ENCODE data around the gene KTN1.
A peak's percentile ranks its signal among the peaks of the same experiment; 100 is the strongest.

The KTN1 gene, protein sequence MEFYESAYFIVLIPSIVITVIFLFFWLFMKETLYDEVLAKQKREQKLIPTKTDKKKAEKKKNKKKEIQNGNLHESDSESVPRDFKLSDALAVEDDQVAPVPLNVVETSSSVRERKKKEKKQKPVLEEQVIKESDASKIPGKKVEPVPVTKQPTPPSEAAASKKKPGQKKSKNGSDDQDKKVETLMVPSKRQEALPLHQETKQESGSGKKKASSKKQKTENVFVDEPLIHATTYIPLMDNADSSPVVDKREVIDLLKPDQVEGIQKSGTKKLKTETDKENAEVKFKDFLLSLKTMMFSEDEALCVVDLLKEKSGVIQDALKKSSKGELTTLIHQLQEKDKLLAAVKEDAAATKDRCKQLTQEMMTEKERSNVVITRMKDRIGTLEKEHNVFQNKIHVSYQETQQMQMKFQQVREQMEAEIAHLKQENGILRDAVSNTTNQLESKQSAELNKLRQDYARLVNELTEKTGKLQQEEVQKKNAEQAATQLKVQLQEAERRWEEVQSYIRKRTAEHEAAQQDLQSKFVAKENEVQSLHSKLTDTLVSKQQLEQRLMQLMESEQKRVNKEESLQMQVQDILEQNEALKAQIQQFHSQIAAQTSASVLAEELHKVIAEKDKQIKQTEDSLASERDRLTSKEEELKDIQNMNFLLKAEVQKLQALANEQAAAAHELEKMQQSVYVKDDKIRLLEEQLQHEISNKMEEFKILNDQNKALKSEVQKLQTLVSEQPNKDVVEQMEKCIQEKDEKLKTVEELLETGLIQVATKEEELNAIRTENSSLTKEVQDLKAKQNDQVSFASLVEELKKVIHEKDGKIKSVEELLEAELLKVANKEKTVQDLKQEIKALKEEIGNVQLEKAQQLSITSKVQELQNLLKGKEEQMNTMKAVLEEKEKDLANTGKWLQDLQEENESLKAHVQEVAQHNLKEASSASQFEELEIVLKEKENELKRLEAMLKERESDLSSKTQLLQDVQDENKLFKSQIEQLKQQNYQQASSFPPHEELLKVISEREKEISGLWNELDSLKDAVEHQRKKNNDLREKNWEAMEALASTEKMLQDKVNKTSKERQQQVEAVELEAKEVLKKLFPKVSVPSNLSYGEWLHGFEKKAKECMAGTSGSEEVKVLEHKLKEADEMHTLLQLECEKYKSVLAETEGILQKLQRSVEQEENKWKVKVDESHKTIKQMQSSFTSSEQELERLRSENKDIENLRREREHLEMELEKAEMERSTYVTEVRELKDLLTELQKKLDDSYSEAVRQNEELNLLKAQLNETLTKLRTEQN (N-terminal part only)

DNA sequence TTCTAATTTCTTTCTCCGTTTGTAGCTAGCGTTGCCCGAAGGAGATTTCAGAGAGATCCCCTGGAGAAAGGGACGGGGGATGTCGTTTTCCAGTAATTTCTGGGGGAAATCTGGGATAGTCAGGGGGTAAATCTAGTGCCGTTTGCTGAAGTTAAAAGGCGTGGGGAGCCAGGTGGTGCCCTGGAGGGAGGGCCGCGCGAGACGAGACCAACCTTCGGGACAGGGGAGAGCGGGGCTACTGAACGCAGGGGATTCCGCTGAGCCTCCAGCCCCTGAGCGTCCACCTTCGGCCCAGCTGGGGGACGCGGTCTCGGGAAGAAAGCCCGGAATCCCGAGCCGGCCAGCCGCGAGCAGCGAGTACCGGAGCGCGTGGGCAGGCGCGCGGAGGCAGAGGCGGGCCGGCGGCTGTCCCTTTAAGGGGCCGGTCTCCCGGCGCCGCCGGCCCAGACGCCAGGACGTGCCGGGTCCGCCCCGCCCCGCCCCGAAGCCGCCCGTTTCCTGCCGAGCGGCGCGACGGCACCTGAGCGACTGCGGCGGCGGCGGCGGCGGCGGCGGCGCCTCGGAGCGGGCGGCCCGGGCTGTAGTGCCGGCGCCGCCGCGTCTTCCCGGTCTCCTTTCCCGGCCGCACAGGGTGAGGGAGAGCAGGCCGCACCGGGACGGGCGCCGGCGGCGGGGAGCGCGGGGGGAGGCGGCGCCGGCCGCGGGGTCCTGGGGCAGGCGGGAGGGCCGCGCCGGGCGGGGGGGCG, at the start of gene KTN1:
Gene KTN1 (plus strand): TSS at position 484 of the 746 bp plus-strand sequence. CDS start 31,842 bp downstream, outside the sequence.
- DNase-seq (ENCODE audit: low read depth in 2 of 2): peak; percentile 72 to 86

DNA sequence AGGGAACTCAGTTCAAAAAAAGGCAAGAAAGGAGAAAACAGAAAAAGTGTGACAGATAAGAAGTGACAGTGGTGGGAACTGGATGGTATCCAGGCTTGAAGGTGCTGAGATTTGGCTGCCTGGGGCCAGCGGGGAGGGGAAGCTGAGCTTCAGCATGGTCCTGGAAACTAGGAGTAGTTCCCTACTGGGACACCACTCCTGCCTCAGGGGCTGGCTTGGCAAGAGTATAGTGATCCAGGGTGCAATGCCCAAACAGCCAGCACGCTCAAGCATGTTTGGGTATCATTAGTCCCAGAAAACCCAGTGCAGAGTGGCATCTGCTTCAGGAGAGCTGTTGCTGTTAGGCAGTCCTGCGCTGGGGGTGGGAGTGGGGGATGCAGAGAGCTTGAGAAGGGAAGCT, 49.5 kb upstream of the KTN1 start:
- DNase-seq (ENCODE audit: low read depth in 2 of 2): no peak

DNA sequence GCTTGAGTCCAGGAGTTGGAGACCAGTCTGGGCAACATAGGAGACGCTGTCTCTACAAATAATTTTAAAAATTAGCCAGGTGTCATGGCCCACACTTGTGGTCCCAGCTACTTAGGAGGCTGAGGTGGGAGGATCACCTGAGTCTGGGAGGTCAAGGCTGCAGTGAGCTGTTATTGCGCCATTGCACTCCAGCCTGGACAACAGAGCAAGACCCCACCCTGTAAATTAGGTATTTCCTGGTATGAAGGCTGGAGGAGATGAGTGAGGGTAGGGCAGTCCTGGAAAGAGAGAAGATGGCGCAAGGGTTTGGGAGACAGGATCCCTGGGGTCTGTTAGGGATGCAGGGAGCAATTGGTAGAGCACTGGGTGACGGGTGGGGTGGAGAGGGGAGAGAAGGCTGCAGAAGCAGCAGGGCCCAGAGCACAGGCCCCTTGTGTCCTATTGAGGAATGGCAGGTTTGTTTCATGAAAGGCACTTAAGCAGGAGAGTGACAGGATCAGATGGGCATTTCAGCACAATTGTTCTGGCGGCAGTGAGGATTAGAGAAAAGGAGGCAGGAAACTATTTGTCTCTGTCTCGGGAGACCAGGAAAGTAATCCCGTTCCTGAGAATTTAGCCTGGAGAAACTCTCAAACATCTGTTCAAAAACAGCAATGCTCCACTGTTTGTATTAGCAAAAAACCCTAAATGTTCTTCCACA, 47.2 kb upstream of the KTN1 start:
- DNase-seq (ENCODE audit: low read depth in 2 of 2): no peak

DNA sequence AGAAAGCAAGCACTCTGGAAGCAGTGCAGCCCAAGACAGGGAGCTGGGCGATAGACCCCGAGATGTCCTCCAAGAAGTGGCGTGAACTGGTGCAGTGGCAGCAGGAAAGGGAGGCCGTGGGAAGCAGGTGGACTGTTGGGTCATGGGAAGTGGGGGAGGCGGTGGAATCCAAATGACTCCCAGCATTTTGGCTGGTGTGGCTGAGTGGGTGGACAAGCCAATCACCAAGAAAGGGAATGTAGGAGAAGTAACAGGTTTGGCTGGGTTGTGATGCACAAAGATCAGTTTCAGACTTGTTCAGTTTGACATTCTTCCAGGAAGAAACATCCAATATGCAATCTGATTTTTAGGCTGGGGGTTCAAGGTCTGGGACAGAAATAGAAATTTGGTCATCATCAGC, 46.0 kb upstream of the KTN1 start:
- no peak for DNase-seq (ENCODE audit: low read depth in 2 of 2)

DNA sequence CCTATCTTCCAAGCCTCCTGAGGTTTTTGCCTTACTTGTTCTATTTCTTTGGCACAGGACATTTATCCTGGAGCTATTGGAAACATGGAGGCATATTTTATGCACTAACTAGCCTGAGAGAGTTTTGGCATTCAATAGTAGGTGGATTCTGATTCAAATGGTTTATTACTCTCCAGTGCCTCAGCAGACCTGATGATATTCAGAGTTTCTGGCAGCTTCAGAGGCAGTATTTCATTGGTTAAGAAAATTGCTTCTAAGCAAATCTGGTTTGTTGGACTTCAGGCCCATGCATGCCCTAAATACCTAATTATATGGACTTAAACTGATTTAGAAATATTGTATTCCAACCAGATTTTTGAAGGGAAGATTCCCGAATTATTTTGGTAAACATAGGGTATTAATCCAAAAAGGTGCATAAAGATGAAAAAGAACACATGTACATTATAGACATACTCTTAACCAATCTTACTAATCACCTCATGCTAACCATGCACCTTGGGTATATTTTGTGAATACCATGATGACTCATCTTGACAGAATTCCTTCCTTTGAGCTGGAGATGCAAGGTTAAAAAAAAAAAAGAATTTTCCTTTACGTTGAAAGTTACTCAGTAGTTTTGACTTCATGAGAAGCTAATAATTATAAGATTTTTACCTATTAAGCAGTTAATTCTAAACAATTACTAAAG, 44.3 kb upstream of the KTN1 start:
- DNase-seq (ENCODE audit: low read depth in 2 of 2): no peak

DNA sequence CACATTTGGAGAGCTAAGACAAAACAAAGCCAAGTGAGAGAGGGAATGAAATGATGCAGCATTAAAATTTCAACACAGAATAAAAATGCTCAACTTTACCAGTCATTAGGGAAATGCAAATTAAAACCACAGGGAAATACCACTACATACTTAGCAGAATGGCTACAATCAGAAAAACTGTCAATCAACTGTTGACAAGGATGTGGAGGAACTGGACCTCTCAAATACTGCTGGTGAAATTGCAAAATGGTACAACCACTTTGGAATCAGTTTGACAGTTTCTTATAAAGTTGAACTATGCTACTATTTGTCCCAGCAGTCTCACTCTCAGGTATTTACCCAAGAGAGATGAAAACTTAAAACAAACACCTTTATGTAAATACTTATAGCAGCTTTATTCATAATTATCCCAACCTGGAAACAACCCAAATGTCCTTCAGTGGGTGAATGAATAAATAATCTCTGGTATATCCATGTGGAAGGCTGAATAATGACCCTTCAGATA, 43.8 kb upstream of the KTN1 start:
- DNase-seq (ENCODE audit: low read depth in 2 of 2): no peak

DNA sequence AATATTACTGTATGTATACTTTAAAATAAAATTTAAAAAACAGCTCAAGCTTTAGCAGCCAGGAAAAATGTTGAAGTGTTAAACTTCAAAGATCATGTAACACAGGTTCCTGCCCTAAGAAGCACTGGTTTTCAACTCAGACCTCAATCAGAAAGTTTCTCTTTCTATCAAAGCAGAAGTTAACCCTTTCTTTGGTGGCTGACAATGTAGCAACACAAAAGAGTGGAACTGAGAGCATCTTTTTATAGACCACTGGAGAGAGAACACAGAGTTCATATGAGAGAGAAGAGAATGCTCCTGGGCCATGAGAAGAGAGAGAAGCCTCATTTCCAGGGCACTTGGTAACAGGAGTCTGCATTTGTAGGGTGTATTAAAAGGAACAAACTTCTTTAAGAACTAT, 42.2 kb upstream of the KTN1 start:
- DNase-seq (ENCODE audit: low read depth in 2 of 2): no peak

DNA sequence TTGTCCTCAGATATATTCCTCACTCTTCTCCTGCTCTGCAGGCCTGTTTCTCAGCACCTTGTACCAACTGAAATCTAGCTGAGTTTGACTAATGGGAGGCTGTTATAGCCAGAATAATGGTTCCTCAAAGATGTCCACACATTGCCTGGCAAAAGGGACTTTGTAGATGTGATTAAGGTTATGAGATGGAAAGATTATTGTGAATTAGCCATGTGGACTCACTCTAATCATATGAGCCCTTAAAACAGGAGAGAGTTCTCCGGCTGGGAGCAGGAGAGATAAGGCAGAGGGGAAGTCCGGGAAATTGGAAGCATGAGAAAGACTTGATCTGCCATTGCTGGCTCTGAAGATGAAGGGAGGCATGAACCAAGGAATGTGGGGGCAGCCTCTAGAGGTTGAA, 40.0 kb upstream of the KTN1 start:
- DNase-seq (ENCODE audit: low read depth in 2 of 2): no peak

DNA sequence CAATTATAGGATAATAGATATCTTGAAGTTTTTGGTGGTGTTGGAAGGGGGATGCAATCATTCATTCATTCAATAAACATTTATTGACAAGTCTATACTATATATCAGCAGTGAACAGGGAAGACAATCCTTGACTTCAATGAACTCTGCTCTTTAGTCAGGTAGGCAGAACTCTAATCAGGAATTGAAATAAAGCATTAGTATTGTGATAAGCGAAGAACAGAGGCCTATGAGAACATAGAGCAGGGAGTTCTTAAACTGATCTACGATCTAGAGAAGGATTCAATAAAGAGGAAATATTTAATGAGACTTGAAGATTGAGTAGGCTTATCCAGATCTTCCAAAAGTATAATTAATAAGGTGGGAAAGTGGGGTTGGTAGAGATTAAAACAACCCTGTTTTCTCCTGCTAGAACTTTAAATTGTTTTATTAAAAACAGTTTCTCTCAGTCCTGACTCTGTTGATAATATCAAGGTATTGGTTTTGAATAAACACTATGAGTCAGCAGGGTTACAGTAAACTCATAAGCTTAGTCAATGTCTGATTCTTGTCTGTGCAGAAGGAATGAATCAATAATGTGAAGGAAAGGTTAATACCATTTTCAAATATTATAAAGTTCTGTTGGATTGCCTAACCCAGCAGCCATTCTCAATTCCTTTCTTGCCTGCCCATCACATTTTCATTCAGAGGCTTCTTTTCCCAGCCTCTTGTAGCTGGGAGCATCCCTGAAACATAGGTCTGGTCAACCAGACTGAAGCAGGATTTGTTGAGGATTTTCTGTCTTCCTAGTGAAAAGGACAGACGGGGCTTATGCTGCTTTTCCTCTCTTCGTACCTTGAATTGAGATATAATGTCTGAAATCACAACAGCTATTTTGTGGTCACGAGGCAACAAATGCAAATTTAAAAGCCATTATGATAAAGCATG, 38.9 kb upstream of the KTN1 start:
- no peak for DNase-seq (ENCODE audit: low read depth in 2 of 2)

DNA sequence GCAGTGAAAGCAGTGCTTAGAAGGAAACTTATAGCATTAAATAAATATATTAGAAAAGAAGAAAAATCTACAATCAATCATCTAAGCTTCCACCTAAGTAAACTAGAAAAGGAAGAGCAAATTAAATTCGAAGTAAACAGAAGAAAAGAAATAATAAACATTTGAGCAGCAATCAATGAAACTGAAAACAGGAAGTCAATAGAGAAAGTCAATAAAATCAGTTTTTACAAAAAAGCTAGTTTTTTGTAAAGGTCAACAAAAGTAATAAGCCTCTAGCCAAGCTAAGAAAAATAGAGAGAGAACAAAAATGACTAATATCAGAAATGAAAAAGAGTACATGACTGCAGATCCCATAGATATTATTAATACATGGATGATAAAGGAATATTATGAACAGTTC, 34.2 kb upstream of the KTN1 start:
- no peak for DNase-seq (ENCODE audit: low read depth in 2 of 2)

DNA sequence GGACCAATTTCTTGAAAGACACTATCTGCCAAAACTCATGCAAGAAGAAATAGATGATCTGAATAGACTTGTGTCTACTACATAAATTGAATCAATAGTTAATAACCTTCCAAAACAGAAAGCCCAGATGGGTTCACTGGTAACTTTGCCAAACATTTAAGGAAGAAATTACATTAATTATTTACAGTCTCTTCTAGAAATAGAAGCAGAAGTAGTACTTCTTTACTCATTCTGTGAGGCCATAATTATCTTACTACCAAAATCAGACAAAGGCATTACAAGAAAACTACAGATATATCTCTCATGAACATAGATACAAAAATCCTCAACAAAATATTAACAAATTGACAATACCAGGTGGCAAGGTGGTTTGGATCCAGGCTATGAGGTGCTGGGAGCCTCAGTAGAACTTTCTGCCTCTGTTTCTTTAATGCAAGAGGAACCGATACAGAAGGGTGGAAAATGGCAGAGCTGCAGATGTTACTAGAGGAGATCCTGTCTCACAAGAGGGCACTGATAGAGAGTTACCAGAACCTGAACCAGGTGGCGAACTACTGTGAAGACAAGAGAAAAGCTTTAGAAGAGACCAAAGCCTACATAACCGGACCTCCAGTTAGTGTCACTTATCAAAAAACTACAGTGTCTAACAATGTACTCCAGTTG, 33.7 kb upstream of the KTN1 start:
- DNase-seq (ENCODE audit: low read depth in 2 of 2): no peak

DNA sequence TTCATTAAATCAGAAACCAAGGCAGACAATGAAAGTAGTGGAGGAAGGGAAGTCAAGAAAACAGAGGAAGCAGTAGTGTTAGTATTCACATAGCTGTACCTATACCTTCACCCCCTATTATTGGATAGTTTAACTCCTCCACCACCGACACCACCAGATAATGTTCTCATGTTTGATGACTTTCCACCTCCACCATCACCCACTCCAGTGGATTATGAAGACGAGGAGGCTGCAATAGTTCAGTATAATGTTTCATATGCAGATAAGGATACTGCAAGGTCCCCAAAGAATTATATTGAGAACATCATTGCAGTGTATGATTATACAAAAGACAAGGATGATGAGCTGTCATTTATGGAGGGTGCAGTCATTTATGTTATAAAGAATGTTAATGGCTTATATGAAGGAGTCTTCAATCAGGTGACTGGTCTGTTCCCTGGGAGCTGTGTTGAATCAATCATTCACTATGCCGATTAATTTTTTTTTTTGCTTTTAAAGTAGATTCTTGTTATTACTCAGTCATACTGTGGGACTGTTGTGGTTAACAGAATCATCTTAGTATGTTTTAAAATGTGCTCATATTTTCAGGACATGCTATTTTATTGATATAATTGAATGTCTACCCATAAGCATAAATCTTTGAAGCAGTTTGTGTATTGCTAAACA, 32.2 kb upstream of the KTN1 start:
- no peak for DNase-seq (ENCODE audit: low read depth in 2 of 2)

DNA sequence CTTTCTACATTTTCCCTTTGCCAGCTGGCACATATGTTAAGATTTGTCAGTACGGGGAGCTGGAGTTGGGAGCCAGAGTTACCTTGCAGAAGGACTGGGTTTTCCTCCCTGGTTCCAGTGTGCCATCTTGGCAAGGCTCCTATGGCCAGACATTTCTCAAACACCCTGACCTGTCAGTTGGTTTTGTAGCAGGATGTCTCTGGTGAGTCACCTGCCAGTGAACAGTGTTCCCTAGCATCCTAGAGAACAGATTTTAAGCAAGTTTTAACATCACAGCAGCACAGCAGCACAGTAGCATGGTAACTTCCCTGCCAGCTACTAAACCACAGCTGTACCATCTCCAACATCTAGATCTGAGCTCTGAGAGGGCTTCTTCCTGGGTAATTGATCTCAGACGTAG, 26.2 kb upstream of the KTN1 start:
- no peak for DNase-seq (ENCODE audit: low read depth in 2 of 2)

DNA sequence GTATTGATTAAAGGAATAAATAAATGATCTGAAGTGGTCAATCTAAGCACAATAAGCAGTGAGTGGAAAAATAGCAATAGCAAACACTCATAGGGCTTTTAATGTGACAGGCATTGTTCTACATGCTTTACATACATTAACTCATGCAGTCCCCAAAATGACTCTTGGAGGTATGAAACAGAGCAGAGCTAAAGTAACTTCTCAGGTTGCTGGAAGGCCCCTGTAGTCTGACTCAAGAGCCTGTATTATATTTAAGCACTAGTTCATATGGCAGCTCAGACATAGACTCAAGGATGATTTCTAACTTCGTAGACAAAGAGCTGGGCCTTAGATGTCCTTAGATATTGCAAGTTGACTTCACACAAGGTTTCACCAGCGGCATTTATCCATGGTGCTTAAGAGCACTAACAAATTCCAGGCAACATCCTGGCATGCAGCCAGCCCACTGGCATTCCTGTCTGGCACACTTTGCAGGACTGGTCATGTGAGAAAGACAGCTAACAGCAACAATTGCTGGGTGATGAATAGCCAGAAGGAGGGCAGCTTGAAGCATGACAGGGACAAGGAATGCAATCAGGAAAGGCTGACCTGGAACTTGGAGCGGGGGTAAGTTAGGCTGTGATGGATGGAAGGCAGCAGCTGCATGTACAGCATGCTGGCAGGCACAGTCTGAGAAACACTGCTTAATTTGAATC, 22.9 kb upstream of the KTN1 start:
- no peak for DNase-seq (ENCODE audit: low read depth in 2 of 2)

DNA sequence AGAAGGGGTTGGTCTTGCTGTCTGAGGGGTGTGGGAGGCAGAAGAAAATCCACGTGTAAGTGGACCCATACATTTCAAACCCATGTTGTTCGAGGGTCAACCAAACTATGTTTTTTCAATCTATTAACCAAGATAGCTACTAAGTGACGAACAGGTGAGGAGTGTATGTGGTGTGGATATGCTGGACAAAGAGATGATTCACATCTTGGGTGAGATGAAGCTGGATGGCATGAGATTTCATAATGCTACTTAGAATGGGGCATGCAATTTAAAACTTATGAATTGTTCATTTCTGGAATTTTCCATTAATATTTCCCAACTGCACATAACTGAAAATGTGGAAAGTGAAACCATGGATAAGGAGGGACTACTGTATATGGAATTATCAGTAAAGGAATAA, 17.9 kb upstream of the KTN1 start:
- DNase-seq (ENCODE audit: low read depth in 2 of 2): no peak

DNA sequence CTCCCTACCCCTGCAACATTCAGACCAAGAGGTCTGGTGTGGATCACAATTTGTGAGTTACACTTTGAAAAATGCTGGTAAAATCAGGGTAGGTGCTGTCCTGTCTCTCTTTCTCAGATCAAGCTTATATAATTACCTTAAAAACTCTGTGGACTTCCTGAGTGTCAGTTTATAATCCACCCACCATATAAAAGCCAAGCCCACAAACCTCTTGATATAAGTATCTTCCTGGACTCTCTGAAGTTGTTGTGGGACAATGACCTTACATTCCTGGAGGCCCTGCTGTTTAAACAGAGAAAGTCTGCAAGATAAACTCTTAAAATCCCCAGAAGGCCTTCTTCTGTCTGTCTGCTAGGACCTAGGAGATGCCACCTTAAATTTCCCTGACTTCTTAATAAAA, 11.4 kb upstream of the KTN1 start:
- DNase-seq (ENCODE audit: low read depth in 2 of 2): no peak

Data from stimulated activated CD4-positive, alpha-beta T cell treated with anti-CD3 and anti-CD28 coated beads, Interleukin-1b, Interleukin-23, amount 100 ng/mL, for 4 hours (primary cell).